Measurements from ENCODE around the gene BECN2. TPM values are rescaled to one million over a fixed set of nuclear protein-coding genes. Genes with fewer than 3 reads are reported as not detected.

Gene BECN2
- total RNA-seq, 4 donors from 2014 or later = not detected

- H3K9me3 ChIP-seq = no peaks in the 10 kb centered on the region
- DNase-seq (ENCODE audit: extremely low spot score) = no peak
- H3K27me3 ChIP-seq = no peaks in the 10 kb centered on the region
- intact Hi-C loops (cut with DNase I) = no loop called here
- no peak overlapping the region for H3K4me3 ChIP-seq
- TF ChIP-seq POLR2AphosphoS5 (IDR thresholded peaks at IDR 0.05) (no peak), POLR2A (IDR thresholded peaks at IDR 0.05; ENCODE audit: low read depth) (no peak), CTCF (IDR thresholded peaks at IDR 0.05) (no peak), EP300 (IDR thresholded peaks at IDR 0.05) (no peak)
- no peak overlapping the region for H3K27ac ChIP-seq (replicated peaks in 1 of 4)
- 31% methylated on average over 6 of the region's 6 CpGs for WGBS
- no peaks in the 10 kb centered on the region for H3K4me1 ChIP-seq
- H3K36me3 ChIP-seq = no peaks in the 10 kb centered on the region
These were observed 10.2 kb upstream of the BECN2 start for GRCh38 chr1:241947354-241947753.

GRCh38 chr1:241950390-241950789, 7.2 kb upstream of the BECN2 start:
- H3K27me3 ChIP-seq = no peaks in the 10 kb centered on the region
- H3K9me3 ChIP-seq = no peaks in the 10 kb centered on the region
- H3K4me1 ChIP-seq = no peaks in the 10 kb centered on the region
- TF ChIP-seq EP300 (IDR thresholded peaks at IDR 0.05) (no peak), CTCF (IDR thresholded peaks at IDR 0.05) (no peak), POLR2A (IDR thresholded peaks at IDR 0.05; ENCODE audit: low read depth) (no peak), POLR2AphosphoS5 (IDR thresholded peaks at IDR 0.05) (no peak)
- DNase-seq (ENCODE audit: extremely low spot score) = no peak
- 53% methylated on average over 5 of the region's 5 CpGs for WGBS
- no peaks in the 10 kb centered on the region for H3K36me3 ChIP-seq
- intact Hi-C loops (cut with DNase I) = no loop called here
- H3K27ac ChIP-seq (replicated peaks in 1 of 4) = no peak overlapping the region
- H3K4me3 ChIP-seq = no peak overlapping the region

- Histone ChIP-seq H3K9me3 (no peaks in the 10 kb centered on the region), H3K4me1 (peaks cover 0 to 4% (median 0%) of the 10 kb centered on the region in 4 donors), H3K27me3 (no peaks in the 10 kb centered on the region), H3K4me3 (no peak overlapping the region), H3K36me3 (no peaks in the 10 kb centered on the region), H3K27ac (replicated peaks in 1 of 4) (no peak overlapping the region)
- DNase-seq (ENCODE audit: extremely low spot score) = no peak
- intact Hi-C loops (cut with DNase I) = no loop called here
- TF ChIP-seq CTCF (IDR thresholded peaks at IDR 0.05) (no peak), POLR2AphosphoS5 (IDR thresholded peaks at IDR 0.05) (no peak), EP300 (IDR thresholded peaks at IDR 0.05) (no peak), POLR2A (IDR thresholded peaks at IDR 0.05; ENCODE audit: low read depth) (no peak)
- WGBS = 93% methylated on average over 2 of the region's 2 CpGs
These were observed 4.6 kb downstream of the BECN2 start for GRCh38 chr1:241962153-241962552.

GRCh38 chr1:241963722-241964121, 6.2 kb downstream of the BECN2 start:
- Histone ChIP-seq H3K9me3 (no peaks in the 10 kb centered on the region), H3K4me1 (peaks cover 0 to 4% (median 0%) of the 10 kb centered on the region in 4 donors), H3K36me3 (no peaks in the 10 kb centered on the region), H3K27ac (replicated peaks in 1 of 4) (no peak overlapping the region), H3K27me3 (no peaks in the 10 kb centered on the region), H3K4me3 (no peak overlapping the region)
- intact Hi-C loops (cut with DNase I) = no loop called here
- DNase-seq (ENCODE audit: extremely low spot score) = no peak
- no peak for TF ChIP-seq EP300 (IDR thresholded peaks at IDR 0.05)
- TF ChIP-seq POLR2A (IDR thresholded peaks at IDR 0.05; ENCODE audit: low read depth) = no peak
- no peak for TF ChIP-seq POLR2AphosphoS5 (IDR thresholded peaks at IDR 0.05)
- no peak for TF ChIP-seq CTCF (IDR thresholded peaks at IDR 0.05)

- intact Hi-C loops (cut with DNase I) = no loop called here
- WGBS = 75% methylated on average over 8 of the region's 8 CpGs
- peaks cover 0 to 4% (median 0%) of the 10 kb centered on the region in 4 donors for H3K4me1 ChIP-seq
- no peaks in the 10 kb centered on the region for H3K27me3 ChIP-seq
- H3K4me3 ChIP-seq = no peak overlapping the region
- TF ChIP-seq POLR2A (IDR thresholded peaks at IDR 0.05; ENCODE audit: low read depth) (no peak), CTCF (IDR thresholded peaks at IDR 0.05) (no peak), EP300 (IDR thresholded peaks at IDR 0.05) (no peak), POLR2AphosphoS5 (IDR thresholded peaks at IDR 0.05) (no peak)
- DNase-seq (ENCODE audit: extremely low spot score) = no peak
- H3K36me3 ChIP-seq = no peaks in the 10 kb centered on the region
- no peaks in the 10 kb centered on the region for H3K9me3 ChIP-seq
- H3K27ac ChIP-seq (replicated peaks in 1 of 4) = no peak overlapping the region
These were observed 7.1 kb downstream of the BECN2 start for GRCh38 chr1:241964550-241965282.
